ENCODE data around the gene LCLAT1.

LCLAT1 gene

GRCh38 chr2:30567317-30567716 lies 120.3 kb downstream of the LCLAT1 start:
- Histone ChIP-seq H3K9me3 (ENCODE audit: control insufficient read depth, insufficient read depth, low read depth, low read length) (no peaks in the 10 kb centered on the region), H3K36me3 (ENCODE audit: control insufficient read depth in 2 of 2, insufficient read depth in 1 of 2, low read length in 2 of 2) (peaks cover 0 to 13% of the 10 kb centered on the region in 2 experiments; a peak in 2 of 3 replicates), H3K4me1 (ENCODE audit: control insufficient read depth, insufficient read depth, low read length) (no peaks in the 10 kb centered on the region), H3K4me3 (ENCODE audit: low read depth, low read length) (no peak overlapping the region), H3K27ac (ENCODE audit: extremely low read depth, low read depth, low read length) (no peak overlapping the region)
- CTCF ChIA-PET, result no interaction called here
- TF ChIP-seq PRDM4 (tag by site-specific recombination; IDR thresholded peaks at IDR 0.05) (no peak), ZNF146 (tag by site-specific recombination; IDR thresholded peaks at IDR 0.05) (no peak), ZBTB49 (tag by site-specific recombination; IDR thresholded peaks at IDR 0.05; ENCODE audit: low read depth) (no peak), ZSCAN18 (tag by site-specific recombination; IDR thresholded peaks at IDR 0.05) (no peak), GLI4 (tag by site-specific recombination; IDR thresholded peaks at IDR 0.05) (no peak), ZNF600 (tag by site-specific recombination; IDR thresholded peaks at IDR 0.05) (no peak), GLIS1 (tag by site-specific recombination; IDR thresholded peaks at IDR 0.05) (no peak), ZNF558 (tag by site-specific recombination; IDR thresholded peaks at IDR 0.05) (no peak), ZNF221 (tag by site-specific recombination; IDR thresholded peaks at IDR 0.05; ENCODE audit: borderline replicate concordance) (no peak), INSM2 (tag by site-specific recombination; IDR thresholded peaks at IDR 0.05) (no peak), ZNF664 (tag by site-specific recombination; IDR thresholded peaks at IDR 0.05) (no peak), ZNF488 (tag by site-specific recombination; IDR thresholded peaks at IDR 0.05) (no peak), ZNF639 (tag by site-specific recombination; IDR thresholded peaks at IDR 0.05) (no peak), ZNF473 (tag by site-specific recombination; IDR thresholded peaks at IDR 0.05) (no peak), ZNF701 (tag by site-specific recombination; IDR thresholded peaks at IDR 0.05) (no peak), ZNF37A (tag by site-specific recombination; IDR thresholded peaks at IDR 0.05) (no peak), ZSCAN5A (tag by site-specific recombination; IDR thresholded peaks at IDR 0.05) (no peak), ZSCAN16 (tag by site-specific recombination; IDR thresholded peaks at IDR 0.05) (no peak)
- POLR2A ChIA-PET, result no interaction called here

Data from HEK293 (cell line).